Spleen (tissue), 7 donors: ENCODE data around the gene CNTN5.

Experiments used
- CTCF ChIP-seq, 11 experiments: fragments of 200-600 bp in 7 of 11; fragments of 450-650 bp in 4 of 11; sonication (generic) in 4 of 11; IDR thresholded peaks in 8 of 11; conservative IDR thresholded peaks in 3 of 11; 1 replicate in 7 of 11; 2 replicates in 4 of 11; pipeline versions ENCODE4 v1.4.0 to v1.8.0; 2016 to 2021; ENCODE audit warnings: antibody characterized with exemption in 11 of 11, inconsistent platforms in 4 of 11, mild to moderate bottlenecking in 1 of 11
- POLR2A ChIP-seq, 3 donors: fragments of 450-650 bp; IDR thresholded peaks; one replicate each; pipeline ENCODE4 v1.5.1; 2017; ENCODE audit warnings: antibody characterized with exemption in 3 of 3, mild to moderate bottlenecking in 1 of 3
- donor health status: DM: no; HTN: no; CAD: no; lungs with moderate emphysema.
- donor health status: DM: no; HTN: no; CAD: no.
- donor health status: DM: no; HTN: no; CAD: no.

DNA sequence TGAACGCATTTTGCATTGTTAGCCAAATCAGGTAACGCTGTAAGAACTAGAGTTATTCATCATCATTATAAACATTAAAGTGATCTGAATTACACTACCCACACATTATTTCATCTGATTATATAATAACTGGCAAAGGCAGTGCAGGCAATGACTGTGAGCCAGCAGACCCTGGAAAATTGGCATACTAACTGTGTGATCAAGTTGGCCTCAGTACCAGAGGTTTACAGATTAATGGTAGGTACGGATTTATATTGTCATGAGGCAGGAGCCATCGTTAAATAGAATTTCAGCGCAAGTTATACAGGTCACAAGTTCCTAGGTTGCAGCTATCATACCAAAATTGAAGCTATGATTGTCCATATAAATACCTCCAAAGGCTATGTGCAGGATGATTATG, 225.4 kb downstream of the CNTN5 start:
- no peak for TF ChIP-seq CTCF (IDR thresholded peaks at IDR 0.05 in 8 of 11, conservative IDR thresholded peaks at IDR 0.05 in 3 of 11)
- TF ChIP-seq POLR2A (IDR thresholded peaks at IDR 0.05) = no peak
